ENCODE measurements around the gene HS2ST1. TPM values are rescaled to one million over a fixed set of nuclear protein-coding genes. Genes with fewer than 3 reads are reported as not detected.
"Not testable (repeated sequence)": the region's sequence is repeated elsewhere in the genome, so short reads cannot be mapped to it uniquely, and the experiment has no call there.

Gene HS2ST1
- total RNA-seq, 1 experiment from 2014 or later, result 17.6 TPM

- no peak for DNase-seq (ENCODE audit: low spot score)
These were observed 11.3 kb downstream of the HS2ST1 start for GRCh38 chr1:86925742-86926141.

GRCh38 chr1:86926883-86927282 lies 12.4 kb downstream of the HS2ST1 start:
- DNase-seq (ENCODE audit: low spot score), result no peak

GRCh38 chr1:86928819-86929218 lies 14.4 kb downstream of the HS2ST1 start:
- no peak for DNase-seq (ENCODE audit: low spot score)

- no peak for DNase-seq (ENCODE audit: low spot score)
These were observed 18.6 kb downstream of the HS2ST1 start for GRCh38 chr1:86933051-86933450.

DNA sequence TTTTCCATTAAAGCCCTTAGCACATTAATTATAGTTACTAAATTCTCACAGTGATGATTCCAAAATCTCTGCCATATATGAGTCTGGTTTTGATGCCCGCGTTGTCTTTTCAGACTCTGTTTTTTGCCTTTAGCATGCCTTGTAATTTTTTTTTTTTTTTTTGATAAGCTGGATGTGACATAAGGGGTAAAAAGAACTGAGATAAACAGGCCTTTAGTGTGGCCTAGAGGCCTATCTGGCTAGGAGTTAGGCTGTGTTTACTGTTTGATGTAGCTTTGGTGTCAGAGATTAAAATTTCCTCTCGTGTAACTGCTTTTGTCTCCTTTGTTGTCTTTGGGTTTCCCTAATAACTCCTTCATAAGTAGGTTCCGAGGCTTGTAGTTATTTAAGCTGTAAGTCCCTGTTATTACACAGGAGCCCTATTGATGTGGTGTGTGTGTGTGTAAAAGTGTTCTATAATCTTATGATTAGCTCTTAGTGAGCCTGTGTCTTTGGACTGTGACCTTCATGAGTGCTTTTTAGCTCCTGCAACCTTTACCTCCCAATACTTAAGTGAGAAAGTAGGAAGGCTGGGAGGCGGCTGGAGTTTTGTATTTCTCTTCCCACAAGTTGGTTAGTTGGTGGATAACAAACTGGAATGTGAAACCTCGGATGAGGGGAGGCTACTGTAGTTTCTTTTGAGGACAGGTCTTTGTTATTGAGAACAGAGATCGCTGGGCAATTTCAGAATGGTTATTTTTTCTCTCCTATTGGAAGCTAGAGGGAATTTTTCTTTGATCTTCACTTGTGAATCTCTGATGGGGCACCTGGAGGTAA lies 19.3 kb downstream of the HS2ST1 start:
- no peak for DNase-seq (ENCODE audit: low spot score)

DNA sequence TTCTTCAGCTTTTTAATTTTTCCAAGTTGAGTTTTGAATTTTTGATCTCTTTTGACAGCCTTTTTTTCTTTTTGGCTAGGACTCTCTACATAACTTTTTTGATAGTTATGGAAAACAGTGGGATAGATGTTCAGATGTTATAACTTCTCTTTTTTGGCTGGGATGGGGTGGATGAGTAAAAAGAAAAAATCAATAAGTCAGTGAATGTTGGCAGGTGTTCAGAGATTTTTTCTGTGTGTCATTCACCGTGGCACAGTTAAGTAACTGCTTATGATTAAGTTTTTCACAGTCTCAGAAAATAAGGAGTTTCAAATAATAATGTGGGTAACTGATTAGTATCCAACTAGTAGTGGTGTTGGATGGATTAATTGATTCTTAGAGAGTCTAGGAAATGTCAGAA lies 24.0 kb downstream of the HS2ST1 start:
- DNase-seq (ENCODE audit: low spot score), result no peak

DNA sequence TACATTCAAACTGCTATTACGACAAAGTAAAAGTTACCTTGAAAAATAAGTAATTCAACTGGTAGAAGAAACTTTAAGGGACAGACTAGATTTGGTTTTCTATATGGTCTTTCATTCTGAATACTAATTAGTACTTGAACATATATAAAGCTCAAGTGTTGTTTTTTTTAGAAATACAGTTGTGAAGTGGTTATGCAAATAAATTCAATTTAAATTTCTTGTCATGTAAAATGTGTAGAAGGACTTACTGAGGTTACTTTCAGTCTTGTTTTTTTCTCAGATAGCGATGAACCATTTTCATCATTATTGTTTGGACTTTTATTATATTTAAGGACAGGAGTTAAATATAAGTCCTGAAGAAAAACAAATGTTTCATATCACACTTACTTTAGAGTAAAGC lies 24.4 kb downstream of the HS2ST1 start:
- DNase-seq (ENCODE audit: low spot score), result no peak

GRCh38 chr1:86939406-86939805 lies 25.0 kb downstream of the HS2ST1 start:
- DNase-seq (ENCODE audit: low spot score), result no peak

DNA sequence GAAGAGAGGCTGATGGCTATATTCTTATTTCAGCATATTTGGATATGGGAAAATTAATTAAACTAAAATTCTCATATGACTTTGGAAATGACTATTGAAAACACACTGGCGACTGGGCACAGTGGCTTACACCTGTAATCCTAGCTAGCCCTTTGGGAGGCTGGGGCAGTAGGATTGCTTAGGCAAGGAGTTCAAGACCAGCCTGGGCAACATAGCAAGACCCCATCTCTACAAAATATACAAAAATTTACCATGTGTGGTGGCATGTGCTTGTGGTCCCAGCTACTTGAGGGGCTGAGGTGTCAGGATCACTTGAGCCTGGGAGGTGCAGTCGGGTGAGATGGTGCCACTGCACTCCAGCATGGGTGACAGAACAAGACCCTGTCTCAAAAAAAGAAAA lies 26.2 kb downstream of the HS2ST1 start:
- DNase-seq (ENCODE audit: low spot score), result no peak

GRCh38 chr1:86942042-86942441 lies 27.6 kb downstream of the HS2ST1 start:
- no peak for DNase-seq (ENCODE audit: low spot score)

DNA sequence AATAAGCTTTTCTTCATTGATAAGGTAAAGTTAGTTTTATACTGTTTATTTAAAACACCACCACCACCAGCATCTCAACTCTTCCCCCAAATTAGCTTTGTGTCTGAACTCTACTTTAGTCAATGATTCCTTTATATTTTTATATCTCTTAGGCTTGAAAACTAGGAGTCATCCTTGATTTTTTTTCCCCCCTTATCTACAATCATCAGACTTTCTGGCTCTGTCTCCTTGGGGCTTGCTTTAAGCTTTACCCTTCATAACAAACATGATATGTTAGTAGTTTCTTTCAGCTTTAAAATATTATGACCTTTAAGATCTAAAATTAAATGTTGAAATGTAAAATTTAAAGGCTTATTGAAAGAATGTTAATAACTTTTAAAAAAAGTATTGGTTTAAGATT lies 28.3 kb downstream of the HS2ST1 start:
- DNase-seq (ENCODE audit: low spot score), result no peak

DNA sequence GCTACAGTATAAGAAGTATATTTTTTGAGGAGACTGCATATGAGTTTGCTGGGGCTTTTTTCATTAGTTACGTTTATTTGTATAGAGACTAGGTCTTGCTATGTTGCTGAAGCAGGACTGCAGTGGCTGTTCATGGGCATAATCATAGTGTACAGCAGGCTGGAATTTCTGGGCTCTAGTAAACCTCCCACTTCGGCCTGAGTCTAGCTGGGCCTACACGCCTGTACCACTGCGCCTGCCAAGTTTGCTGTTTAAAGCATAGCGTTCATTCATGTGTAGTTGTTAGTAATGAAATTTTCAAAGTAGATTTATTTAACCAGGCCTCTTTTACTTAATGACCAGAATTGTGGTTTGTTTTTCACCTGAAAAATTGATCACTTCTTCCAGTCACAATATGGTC lies 33.8 kb downstream of the HS2ST1 start:
- DNase-seq (ENCODE audit: low spot score), result no peak

- no peak for DNase-seq (ENCODE audit: low spot score)
These were observed 36.4 kb downstream of the HS2ST1 start for GRCh38 chr1:86950712-86951419.

DNA sequence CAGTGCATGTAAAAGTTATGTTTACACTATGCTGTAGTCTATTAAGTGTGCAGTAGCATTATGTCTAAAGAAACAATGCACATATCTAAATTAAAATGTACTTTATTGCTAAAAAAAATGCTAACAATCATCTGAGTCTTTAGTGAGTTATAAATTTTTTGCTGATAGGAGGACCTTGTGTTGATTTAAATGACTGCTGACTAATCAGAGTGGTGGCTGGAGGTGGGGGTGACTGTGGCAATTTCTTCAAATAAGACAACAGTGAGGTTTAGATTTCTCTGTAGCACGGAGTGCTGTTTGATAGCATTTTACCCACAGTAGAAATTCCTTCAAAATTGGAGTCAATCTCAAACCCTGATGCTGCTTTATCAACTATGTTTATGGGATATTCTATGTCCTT lies 37.0 kb downstream of the HS2ST1 start:
- no peak for DNase-seq (ENCODE audit: low spot score)

- DNase-seq (ENCODE audit: low spot score), result no peak
These were observed 38.7 kb downstream of the HS2ST1 start for GRCh38 chr1:86953167-86953566.

DNA sequence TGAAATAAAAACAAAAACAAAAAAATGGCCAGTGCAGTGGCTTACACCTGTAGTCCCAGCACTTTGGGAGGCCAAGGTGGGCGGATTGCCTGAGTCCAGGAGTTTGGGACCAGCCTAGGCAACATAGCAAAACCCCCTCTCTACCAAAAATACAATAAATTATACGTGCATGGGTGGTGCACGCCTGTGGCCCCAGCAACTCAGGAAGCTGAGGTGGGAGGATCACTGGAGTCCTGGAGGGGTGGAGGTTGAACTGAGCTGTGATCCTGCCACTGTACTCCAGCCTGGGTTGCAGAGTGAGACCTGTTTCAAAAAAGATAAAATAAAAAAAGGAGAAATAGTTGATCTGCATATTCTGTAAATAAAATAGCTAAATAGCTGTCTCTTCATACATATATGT lies 41.2 kb downstream of the HS2ST1 start:
- DNase-seq (ENCODE audit: low spot score), result no peak

GRCh38 chr1:86956221-86956620 lies 41.8 kb downstream of the HS2ST1 start:
- no peak for DNase-seq (ENCODE audit: low spot score)

DNA sequence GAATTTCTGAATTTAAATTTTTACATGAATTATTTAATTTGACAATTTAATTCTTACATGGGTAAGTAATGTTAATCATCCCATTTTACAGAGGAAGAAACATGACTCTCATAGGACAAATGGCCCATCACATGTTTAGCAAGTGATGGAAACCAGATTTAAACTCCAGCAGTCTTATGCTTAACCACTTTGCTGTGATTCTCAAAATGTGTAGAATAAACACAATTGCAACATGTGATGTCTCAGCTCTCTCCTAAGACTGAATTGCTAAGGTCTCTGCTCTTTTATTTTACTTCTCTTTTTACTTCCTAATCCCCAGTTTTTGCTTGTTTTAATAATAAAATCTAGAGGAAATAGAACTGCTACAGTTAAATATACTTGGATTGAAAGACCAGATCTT lies 42.8 kb downstream of the HS2ST1 start:
- DNase-seq (ENCODE audit: low spot score), result no peak

GRCh38 chr1:86960548-86960947 lies 46.1 kb downstream of the HS2ST1 start:
- no peak for DNase-seq (ENCODE audit: low spot score)

DNA sequence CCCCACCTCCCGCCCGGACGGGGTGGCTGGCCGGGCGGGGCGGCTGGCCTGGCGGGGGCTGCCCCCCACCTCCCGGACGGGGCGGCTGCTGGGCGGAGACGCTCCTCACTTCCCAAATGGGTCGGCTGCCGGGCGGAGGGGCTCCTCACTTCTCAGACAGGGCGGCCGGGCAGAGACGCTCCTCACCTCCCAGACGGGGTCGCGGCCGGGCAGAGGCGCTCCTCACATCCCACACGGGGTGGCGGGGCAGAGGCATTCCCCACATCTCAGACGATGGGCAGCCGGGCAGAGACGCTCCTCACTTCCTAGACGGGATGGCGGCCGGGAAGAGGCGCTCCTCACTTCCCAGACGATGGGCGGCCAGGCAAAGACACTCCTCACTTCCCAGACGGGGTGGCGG lies 49.4 kb downstream of the HS2ST1 start:
- not testable (repeated sequence) for DNase-seq (ENCODE audit: low spot score)

- peak; percentile 5 for DNase-seq (ENCODE audit: low spot score)
These were observed 50.8 kb downstream of the HS2ST1 start for GRCh38 chr1:86965012-86965826.

GRCh38 chr1:86965827-86966182 lies 51.4 kb downstream of the HS2ST1 start:
- no peak for DNase-seq (ENCODE audit: low spot score)

DNA sequence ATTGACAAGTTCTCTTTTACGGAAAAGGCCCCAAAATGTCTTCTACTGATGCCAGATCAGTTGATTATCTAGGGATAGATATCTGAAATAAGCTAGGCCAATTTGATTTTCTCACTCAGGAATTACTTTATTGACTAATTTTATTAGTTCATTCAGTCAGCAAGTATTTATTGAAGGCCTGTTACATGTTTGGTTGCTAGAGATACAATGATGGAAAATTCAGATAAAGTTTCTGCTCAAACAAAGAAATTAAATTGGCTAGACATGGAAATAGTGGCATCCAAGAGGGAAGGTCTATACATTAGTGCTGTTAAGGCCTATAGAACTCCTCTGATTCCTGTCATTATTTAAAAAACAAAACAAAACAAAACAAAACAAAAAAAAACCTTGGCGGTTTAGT lies 56.5 kb downstream of the HS2ST1 start:
- no peak for DNase-seq (ENCODE audit: low spot score)
